ENCODE measurements around the gene ZBTB20. TPM values are rescaled to one million over a fixed set of nuclear protein-coding genes. Genes with fewer than 3 reads are reported as not detected.

ZBTB20 gene
- polyA plus RNA-seq, 3 donors, result 1.3 to 3.2 (median 2.0) TPM

DNA sequence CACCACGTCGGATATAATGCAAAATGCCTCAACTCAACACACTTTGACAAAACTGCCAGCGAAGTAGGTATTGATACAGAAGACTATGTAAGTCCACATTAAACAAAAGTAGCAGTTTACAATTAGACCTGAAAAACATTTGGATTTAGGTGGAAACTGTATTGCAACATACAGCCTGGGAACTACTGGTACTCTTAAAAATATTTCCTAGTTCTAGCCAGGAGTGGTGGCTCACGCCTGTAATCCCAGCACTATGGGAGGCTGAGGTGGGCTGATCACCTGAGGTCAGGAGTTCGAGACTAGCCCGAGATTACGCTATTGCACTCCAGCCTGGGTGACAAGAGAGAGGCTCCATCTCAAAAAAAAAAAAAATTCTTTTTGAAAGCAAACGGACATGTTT is 246.2 kb downstream of the ZBTB20 start:
- Histone ChIP-seq H4K20me1 (ENCODE audit: insufficient read depth, low read length) (no peaks in the 10 kb centered on the region), H3K79me2 (ENCODE audit: insufficient read depth, low read length) (no peaks in the 10 kb centered on the region), H2AFZ (ENCODE audit: insufficient read depth, low read depth, low read length, poor library complexity, severe bottlenecking) (no peak overlapping the region), H3K4me2 (replicated peaks; ENCODE audit: extremely low read depth, low read length, poor library complexity, severe bottlenecking) (no peak overlapping the region), H3K4me3 (replicated peaks in 1 of 3; ENCODE audit: low read depth in 2 of 3, low read length in 3 of 3) (no peak overlapping the region), H3K4me1 (ENCODE audit: control insufficient read depth in 1 of 2, insufficient read depth in 2 of 2, low read length in 2 of 2) (no peaks in the 10 kb centered on the region), H3K9me3 (replicated peaks in 1 of 2; ENCODE audit: control insufficient read depth in 1 of 2, insufficient read depth in 1 of 2, low read length in 2 of 2) (no peaks in the 10 kb centered on the region), H3K27ac (ENCODE audit: low read depth in 1 of 2, low read length in 2 of 2) (no peak overlapping the region), H3K36me3 (replicated peaks in 1 of 2; ENCODE audit: control insufficient read depth in 1 of 2, insufficient read depth in 2 of 2, low read length in 2 of 2) (no peaks in the 10 kb centered on the region), H3K9ac (ENCODE audit: insufficient read depth, low read length, poor library complexity, severe bottlenecking) (no peak overlapping the region), H3K27me3 (ENCODE audit: control insufficient read depth in 2 of 2, insufficient read depth in 2 of 2, low read length in 2 of 2) (no peaks in the 10 kb centered on the region)
- no peak overlapping the region for H3K4me3 Mint-ChIP-seq
- H3K27me3 Mint-ChIP-seq (ENCODE audit: low read depth in 3 of 3), result no peaks in the 10 kb centered on the region
- peaks cover 4% of the 10 kb centered on the region for H3K4me1 Mint-ChIP-seq
- intact Hi-C loops (cut with micrococcal nuclease), result no loop called here
- peaks cover 0 to 2% (median 0%) of the 10 kb centered on the region in 7 donors for H3K9me3 Mint-ChIP-seq
- H3K36me3 Mint-ChIP-seq, result no peaks in the 10 kb centered on the region
- no peak for DNase-seq
- TF ChIP-seq, protein P1, sequence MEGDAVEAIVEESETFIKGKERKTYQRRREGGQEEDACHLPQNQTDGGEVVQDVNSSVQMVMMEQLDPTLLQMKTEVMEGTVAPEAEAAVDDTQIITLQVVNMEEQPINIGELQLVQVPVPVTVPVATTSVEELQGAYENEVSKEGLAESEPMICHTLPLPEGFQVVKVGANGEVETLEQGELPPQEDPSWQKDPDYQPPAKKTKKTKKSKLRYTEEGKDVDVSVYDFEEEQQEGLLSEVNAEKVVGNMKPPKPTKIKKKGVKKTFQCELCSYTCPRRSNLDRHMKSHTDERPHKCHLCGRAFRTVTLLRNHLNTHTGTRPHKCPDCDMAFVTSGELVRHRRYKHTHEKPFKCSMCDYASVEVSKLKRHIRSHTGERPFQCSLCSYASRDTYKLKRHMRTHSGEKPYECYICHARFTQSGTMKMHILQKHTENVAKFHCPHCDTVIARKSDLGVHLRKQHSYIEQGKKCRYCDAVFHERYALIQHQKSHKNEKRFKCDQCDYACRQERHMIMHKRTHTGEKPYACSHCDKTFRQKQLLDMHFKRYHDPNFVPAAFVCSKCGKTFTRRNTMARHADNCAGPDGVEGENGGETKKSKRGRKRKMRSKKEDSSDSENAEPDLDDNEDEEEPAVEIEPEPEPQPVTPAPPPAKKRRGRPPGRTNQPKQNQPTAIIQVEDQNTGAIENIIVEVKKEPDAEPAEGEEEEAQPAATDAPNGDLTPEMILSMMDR (IDR thresholded peaks at IDR 0.05), result no peak
- no CpG with 5 or more reads among the region's 8 CpGs for WGBS (ENCODE audit: insufficient coverage)
- H3K27ac Mint-ChIP-seq, result no peak overlapping the region

DNA sequence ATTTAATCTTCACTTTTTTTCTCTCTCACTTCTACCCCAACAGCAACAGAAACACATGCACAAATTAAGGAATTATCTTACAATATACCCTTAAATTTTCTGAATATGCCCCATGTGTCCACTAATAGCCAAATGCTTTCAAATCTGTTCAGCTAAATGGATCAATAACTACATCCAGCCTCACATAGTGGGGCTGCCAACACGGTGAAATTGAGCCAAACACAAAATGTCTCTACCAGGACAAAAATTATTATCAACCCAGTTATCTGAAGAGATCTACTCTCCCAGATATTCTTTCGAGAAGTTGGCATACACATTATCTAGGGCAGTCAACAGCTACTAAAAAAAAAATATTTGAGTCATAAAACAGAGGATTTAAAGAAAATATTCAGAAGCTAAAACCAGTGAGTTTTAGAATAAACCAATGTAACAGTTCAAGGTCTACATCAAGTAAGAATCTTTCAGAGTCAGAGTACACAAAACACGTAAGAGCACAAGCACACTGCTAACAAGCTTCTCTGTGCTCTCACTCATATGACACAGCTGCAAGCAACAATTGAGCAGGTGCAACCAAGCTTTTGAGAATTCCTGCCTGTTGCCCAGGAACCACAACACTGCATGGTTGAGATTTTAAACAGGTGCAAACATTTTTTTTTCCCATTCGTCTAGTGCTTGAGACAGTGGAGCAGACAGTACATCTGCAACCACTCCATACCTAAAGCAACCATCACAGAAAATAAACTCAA is 247.7 kb downstream of the ZBTB20 start:
- H3K36me3 ChIP-seq (replicated peaks in 1 of 2; ENCODE audit: control insufficient read depth in 1 of 2, insufficient read depth in 2 of 2, low read length in 2 of 2), result no peaks in the 10 kb centered on the region
- no peak overlapping the region for H3K9ac ChIP-seq (ENCODE audit: insufficient read depth, low read length, poor library complexity, severe bottlenecking)
- H3K4me2 ChIP-seq (replicated peaks; ENCODE audit: extremely low read depth, low read length, poor library complexity, severe bottlenecking), result no peak overlapping the region
- no peaks in the 10 kb centered on the region for H3K27me3 Mint-ChIP-seq (ENCODE audit: low read depth in 3 of 3)
- H3K27ac ChIP-seq (ENCODE audit: low read depth in 1 of 2, low read length in 2 of 2), result no peak overlapping the region
- 40% methylated on average over 2 of the region's 4 CpGs for WGBS (ENCODE audit: insufficient coverage)
- no peaks in the 10 kb centered on the region for H4K20me1 ChIP-seq (ENCODE audit: insufficient read depth, low read length)
- H3K27me3 ChIP-seq (ENCODE audit: control insufficient read depth in 2 of 2, insufficient read depth in 2 of 2, low read length in 2 of 2), result no peaks in the 10 kb centered on the region
- intact Hi-C loops (cut with micrococcal nuclease), result no loop called here
- no peak overlapping the region for H3K4me3 Mint-ChIP-seq
- no peak overlapping the region for H2AFZ ChIP-seq (ENCODE audit: insufficient read depth, low read depth, low read length, poor library complexity, severe bottlenecking)
- peaks cover 0 to under 1% of the 10 kb centered on the region in 2 donors for H3K36me3 Mint-ChIP-seq
- DNase-seq, result no peak
- no peaks in the 10 kb centered on the region for H3K9me3 ChIP-seq (replicated peaks in 1 of 2; ENCODE audit: control insufficient read depth in 1 of 2, insufficient read depth in 1 of 2, low read length in 2 of 2)
- peaks cover 0 to 2% (median 0%) of the 10 kb centered on the region in 7 donors for H3K9me3 Mint-ChIP-seq
- H3K4me3 ChIP-seq (replicated peaks in 1 of 3; ENCODE audit: low read depth in 2 of 3, low read length in 3 of 3), result no peak overlapping the region
- H3K79me2 ChIP-seq (ENCODE audit: insufficient read depth, low read length), result no peaks in the 10 kb centered on the region
- H3K4me1 Mint-ChIP-seq, result peaks cover 4% of the 10 kb centered on the region
- no peak overlapping the region for H3K27ac Mint-ChIP-seq
- H3K4me1 ChIP-seq (ENCODE audit: control insufficient read depth in 1 of 2, insufficient read depth in 2 of 2, low read length in 2 of 2), result no peaks in the 10 kb centered on the region
- TF ChIP-seq, protein P1 (IDR thresholded peaks at IDR 0.05), result no peak

Measured in CD14-positive monocyte (primary cell).